GM18508 (cell line): ENCODE measurements around the gene PUM2.
"Not testable (repeated sequence)": the region's sequence is repeated elsewhere in the genome, so short reads cannot be mapped to it uniquely, and the experiment has no call there.

ENCODE experiments used
- ATAC-seq: cut with Tn5 transposase; IDR thresholded peaks from one replicate; pipeline ENCODE4 v1.9.1; 2021; ENCODE audit warnings: moderate number of reproducible peaks; ENCODE audit not compliant: insufficient read depth, unreplicated experiment

Gene PUM2

DNA sequence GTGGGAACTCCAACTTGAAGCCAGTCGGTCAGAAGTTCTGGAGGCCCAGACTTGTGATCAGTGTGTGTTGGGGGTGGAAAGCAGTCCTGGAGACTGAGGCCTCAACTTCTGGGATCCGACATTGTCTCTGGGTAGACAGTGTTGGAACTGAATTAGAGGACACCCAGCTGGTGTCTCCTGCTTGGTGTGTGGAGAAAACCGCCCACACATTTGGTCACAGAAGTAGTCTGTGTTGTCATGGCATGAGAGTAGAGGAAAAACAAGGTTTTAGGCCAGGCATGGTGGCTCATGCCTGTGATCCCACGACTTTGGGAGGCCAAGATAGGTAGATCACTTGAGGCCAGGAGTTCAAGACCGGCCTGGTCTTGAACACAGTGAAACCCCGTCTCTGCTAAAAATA lies 51.5 kb downstream of the PUM2 start:
- ATAC-seq = no peak

DNA sequence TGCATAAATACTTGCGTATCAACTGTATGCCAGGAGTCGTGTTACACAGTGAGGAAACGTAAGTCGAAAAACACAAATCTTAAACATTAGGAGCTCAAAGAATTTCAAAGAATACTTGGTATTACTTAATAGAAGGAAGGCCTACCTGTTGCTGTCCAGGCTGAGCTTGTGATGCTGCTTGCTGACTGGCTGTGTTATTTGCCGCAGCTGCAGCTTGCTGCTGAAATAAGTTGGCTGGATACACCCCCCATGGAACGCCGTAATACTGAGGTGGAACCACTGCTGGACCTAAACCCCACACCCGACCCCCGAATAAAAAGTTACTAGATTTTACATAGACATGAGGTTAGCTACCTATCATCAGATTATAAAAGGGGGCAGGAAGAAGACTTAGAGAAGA lies 56.4 kb downstream of the PUM2 start:
- ATAC-seq = no peak

DNA sequence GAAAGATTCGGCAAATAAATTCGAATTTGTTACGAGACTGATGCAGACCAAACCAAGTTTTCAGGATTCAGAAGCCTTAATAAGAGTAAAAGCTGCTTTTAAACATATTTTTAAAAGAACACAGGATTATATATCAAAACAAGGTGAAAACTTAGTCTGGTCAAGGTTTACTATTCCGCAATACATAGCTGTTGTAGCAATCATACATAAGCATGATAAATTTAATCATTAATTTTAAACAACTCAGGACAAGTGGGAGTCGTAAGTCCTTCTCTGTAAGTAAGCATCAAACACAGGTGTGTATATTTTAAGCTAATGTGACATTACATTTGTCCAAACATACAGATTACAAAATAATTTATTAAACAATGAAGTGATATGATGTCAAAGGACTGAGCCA lies 57.7 kb downstream of the PUM2 start:
- ATAC-seq = no peak

DNA sequence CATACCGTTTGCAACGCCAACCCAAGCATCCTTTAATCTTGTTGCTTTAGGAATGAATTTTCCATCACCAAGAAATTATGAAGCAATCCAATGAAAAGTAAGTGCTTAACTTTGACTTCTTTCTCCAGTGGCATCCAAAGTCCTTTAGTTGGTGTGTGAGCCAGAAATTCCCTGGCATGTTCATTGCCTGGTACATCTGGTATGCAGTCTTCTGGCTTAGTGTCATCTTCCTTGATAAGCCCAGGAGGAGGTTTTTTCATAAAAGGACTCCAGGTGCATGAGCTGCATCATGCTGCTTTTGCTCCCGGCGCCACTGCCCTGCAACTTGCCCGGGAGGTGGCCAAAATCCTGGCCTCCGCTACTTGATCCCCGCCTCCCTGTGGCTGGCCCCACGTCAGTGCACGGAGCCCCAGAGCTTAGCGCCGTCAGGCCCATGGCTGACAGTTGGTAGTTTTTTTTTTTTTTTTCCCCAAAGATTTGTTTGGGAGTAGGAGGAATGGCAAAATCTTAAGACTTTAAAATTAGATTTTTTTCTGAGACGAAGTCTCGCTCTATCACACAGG lies 58.7 kb downstream of the PUM2 start:
- ATAC-seq = no peak

DNA sequence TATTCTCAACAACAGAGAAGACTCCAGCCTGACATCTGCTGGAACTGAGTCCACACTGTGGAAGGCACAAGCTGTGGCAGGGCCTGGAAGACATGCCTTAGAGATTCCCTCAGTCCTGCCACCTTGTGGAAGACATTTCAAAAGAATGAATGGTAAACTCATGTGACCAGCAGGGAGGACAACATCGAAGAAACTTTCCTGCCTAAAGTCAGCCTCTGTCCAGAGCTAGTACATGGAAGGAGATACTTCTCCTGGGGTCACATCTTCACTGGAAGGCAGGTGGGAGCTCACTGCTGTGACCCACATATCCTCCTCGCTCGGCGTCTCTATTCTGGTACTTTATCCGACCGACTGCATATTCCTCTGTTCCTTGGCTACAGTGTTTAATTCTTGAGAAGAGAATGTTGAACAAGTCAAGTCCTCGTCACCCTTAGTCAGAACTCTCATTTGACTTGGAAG lies 59.5 kb downstream of the PUM2 start:
- ATAC-seq = no peak

DNA sequence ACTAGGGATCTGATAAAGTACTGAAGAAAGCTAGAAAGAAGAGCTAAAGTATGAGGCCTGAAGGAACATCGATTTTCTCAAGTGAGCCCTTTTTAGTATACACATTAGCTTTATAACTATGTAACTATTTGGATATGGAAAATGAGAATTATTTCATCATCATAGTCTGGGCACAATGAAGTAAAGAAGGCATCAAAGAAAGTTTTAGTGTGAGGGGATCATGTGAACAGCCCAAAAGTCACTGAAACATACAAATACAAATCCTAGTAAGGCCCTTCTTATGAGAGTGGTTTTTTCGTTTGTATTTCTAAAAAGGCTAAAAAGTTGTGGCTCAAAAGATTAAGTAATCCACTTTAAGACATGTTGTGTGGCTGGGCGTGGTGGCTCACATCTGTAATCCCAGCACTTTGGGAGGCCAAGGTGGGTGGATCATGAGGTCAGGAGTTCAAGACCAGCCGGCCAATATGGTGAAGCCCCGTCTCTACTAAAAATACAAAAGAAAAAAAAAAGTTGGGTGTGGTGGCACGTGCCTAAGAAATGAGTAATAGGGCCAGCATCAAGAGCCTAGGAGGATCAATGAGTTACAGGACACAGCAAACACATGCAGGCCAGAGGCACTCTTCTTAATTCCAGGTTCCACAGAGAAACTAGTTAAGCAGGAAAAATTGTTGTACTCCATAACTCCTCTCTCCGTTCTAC lies 61.9 kb downstream of the PUM2 start:
- ATAC-seq = no peak

DNA sequence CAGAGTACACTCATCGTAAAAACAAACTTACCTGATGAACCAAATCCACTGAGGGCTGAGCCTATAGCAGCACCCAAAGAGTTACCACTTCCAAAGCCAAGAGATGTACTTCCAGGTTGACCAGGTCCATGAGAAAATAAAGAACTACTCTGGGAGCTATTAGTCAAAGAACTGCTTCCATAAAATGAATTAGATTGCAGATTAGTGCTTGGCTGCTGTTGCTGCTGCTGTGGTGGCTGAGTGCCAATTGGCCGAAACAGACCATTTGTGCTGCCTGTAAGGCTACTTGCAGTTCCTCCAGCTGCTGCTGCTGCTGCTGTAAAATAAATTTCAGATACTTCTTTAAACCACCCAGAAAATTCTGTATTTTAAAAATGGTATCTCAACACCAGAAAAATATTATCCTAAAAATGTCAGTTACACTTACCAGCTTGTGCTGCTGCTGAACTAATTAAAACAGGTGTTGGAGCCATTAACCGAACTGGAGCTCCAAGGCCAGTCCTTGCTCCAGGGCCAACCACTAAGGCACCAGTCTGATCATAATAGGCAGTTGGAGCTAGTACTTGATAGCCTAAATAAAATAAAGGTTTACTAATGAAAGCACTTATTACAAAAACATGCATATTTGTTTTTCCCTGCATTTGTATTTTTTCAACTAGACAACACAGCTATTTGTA lies 67.6 kb downstream of the PUM2 start:
- no peak for ATAC-seq

DNA sequence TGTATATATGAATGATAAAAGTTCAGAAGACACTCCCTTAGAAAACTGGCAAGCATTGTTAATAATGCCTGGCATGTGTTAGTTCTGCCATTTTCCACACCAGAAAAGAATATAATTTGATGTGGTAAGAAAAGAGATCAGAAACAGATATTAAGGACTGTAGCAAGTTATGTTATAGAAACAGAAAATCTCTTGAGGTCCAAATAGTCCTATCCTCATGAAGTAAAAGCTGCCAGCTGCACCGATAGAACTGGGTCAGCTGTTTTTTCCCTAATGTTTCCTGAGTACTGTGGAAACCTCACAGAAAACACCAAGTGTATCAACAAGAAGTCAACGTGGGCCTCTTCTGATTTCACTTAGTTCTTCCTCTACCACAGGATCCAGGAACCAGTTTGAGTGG lies 68.8 kb downstream of the PUM2 start:
- no peak for ATAC-seq

DNA sequence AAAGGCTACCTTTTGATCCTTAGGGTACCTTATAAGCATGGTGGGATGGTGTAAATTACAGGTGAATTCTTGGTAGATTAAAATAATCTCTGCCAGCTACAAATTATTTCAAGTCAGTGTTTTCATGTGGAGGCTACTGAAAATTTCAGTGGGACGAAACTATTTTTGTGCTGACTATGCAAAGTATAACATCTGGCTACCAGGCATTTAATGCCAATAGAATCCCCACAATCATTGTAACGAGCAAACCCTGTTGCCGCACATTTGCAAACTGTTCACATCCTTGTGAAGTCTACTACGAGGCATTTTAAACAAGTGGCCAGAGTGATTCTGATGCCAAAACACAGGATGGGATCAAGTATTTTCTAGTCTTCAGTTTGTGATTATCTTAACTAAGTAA lies 77.6 kb downstream of the PUM2 start:
- no peak for ATAC-seq

DNA sequence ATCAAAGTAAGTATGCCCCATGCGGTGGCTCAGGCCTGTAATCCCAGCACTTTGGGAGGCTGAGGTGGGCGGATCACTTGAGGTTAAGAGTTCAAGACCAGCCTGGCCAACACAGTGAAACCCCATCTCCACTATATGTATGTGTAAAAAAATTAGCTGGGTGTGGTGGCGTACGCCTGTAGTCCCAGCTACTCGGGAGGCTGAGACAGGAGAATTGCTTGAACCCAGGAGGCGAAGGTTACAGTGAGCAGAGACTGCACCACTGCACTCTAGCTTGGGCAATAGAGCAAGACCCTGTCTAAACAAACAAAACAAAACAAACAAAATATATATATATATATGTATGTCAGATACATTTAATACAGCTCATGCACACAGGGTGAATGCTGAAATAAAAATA lies 82.3 kb downstream of the PUM2 start:
- ATAC-seq = not testable (repeated sequence)

DNA sequence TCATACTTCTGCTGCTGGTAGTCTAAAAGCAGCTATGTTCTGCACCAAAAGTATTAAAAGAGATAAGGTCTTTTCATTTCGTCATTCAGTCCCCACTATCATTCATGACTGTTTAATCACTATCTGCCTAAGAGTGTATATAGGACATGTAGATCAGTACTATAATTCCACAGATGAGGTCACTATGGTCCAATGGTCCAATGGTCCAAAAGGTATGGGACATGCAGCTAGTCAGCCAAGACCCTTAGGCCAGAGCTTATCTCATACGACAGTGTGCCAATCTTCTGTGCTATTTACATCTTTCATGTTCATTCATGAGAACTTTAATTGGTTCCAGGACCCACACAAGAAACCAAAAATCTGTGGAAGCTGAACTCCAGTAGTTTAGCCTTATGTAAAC lies 83.1 kb downstream of the PUM2 start:
- no peak for ATAC-seq

DNA sequence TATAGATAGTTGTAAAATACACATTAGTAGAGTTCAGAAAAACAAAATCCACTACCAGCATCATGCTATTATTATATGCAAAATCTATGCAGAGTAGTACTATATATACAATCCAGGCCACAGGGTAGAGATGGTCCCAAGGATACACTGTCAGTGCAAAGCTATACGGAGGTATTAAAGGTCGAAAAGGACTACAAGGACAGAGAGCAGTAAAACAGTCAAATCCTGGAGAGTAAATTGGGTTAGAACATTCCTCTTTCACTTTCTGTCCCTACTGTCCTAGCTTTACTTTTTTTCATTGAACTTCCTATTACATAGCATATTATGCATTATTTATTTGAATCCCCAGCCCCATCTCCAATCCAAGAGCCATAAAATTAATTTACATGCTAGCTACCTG lies 86.0 kb downstream of the PUM2 start:
- no peak for ATAC-seq

DNA sequence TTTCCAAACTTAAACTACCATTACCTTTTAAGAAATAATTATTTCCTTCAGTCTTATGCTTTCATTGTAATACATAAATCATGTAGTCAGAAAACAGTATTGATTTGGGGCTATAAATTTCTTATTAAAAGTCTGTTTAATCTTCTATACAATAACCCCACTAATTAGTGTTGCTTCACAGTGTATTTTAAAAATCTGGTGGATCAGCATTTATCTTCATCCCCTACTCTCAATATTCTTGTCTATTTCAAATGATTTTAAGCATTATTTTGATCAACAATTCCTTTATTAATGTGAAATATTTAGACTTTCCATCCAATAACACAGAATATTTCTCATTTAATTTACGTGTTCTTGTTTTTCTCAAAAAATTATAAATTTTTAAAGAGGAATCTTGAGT lies 93.2 kb downstream of the PUM2 start:
- ATAC-seq = no peak

DNA sequence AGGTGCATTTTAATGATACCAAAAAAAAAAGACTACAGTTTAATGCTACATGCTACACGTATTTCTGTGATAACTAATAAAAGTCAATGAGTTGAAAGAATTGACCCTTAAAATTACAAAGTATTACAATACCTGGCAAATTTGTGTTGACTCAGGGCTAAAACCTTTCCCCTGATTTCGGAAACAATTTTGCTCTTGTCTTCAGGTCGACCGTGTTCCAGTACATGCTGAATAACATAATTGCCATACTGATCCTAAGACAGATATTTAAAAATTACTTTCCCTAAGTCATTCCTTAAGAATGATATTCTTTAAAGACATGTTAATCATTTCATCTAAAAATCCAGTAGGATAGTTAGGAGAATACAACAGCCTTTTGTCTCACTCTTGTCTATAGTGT lies 95.9 kb downstream of the PUM2 start:
- ATAC-seq = no peak

DNA sequence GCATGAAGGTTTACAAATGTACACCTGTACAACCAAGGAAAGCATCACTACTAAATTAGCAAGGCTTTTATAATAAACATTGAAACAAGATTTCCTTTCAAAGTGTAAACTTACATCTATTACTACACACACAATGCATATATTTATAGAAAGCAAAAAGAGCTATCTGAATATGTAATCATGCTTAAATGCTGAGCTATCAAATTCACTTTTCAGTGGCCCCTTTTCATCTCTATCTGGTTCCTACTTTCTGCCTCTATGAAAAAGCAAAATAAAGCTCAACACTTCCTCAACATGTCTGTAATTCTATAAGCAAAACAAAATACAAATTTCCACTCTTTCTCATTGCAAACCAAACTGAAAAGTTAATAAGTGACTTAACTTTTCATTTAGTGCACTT lies 100.2 kb downstream of the PUM2 start:
- ATAC-seq = no peak

DNA sequence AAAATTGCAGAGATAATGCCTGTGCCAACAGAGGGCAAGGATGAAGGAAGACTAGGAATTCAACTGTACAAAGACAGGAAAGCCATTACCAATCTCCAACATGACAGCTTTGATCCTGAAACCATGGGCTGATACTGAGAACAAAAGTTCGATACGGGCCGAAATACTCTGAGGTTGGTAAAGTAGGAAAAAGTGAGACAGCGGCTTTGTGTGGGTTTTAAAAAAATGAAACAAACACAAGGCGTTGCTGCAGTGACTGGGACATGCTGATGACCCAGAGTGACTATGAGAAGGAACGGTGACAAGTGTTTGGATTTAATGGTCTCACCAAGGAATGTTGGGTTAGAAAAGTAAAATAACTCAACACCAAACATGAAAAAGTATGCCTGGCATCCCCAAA lies 101.5 kb downstream of the PUM2 start:
- ATAC-seq = no peak

DNA sequence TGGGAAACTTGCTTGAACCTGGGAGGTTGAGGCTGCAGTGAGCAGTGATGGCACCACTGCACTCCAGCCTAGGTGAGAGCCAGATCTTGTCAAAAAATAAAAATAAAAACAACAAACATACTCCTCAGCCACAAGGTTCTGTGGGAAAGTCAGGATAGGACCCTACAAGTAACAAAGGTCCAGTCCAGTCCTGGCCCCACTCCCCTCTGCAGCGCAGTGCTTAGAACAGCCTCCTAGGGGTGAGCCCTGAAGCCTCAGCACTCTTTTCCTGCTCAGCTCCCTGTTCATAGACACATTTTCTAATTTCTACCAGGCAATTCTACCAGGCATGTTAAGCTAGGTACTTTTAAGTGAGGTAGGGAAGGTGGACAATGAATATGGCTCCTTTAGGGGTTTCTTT lies 103.6 kb downstream of the PUM2 start:
- no peak for ATAC-seq

DNA sequence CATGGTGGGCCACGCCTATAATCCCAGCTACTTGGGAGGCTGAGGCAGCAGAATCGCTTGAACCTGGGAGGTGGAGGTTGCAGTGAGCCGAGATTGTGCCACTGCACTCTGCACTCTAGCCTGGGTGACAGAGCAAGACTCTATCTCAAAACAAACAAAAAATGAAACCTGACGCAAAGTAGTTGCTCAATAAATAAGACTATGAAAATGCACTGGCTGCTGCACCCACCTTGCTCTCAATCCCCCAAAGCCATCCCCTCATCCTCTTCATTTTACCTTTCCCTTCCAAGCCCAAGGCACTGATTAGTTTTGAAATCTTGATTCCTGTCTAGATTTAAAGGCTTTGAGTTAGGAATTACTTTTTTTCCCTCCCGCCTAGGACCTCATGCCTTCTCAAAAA lies 107.0 kb downstream of the PUM2 start:
- not testable (repeated sequence) for ATAC-seq

DNA sequence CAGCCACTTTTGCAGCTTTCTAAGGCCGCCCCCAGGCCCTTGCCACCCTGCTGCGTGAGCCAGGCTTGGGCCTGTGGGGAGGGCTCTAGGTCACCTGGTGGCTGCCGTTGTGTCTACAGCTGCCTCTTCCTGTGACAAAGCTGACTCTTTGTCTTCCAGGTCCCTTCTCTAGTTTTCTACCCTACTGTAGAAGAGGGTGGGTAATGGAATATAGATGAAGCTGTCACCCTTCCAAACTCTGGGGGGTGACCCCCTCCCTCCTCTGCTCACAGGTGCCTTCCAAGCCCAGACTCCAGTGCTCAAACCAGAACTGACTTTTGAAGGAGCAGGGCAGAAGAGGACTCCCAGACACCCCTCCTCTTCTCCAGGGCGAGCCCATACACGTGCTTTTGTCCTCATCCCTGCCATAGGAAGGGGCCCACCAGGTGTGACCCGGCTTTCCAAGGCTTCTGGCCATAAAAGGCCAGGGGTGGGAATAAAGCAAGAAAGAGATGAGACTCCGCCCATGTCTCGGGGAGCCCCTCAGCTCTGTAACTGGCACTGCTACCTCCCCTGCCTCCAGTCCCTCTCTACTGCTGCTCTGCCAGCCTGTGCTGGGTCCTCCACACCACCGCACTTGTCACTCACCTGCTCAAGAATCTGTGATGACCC lies 107.8 kb downstream of the PUM2 start:
- ATAC-seq = no peak

DNA sequence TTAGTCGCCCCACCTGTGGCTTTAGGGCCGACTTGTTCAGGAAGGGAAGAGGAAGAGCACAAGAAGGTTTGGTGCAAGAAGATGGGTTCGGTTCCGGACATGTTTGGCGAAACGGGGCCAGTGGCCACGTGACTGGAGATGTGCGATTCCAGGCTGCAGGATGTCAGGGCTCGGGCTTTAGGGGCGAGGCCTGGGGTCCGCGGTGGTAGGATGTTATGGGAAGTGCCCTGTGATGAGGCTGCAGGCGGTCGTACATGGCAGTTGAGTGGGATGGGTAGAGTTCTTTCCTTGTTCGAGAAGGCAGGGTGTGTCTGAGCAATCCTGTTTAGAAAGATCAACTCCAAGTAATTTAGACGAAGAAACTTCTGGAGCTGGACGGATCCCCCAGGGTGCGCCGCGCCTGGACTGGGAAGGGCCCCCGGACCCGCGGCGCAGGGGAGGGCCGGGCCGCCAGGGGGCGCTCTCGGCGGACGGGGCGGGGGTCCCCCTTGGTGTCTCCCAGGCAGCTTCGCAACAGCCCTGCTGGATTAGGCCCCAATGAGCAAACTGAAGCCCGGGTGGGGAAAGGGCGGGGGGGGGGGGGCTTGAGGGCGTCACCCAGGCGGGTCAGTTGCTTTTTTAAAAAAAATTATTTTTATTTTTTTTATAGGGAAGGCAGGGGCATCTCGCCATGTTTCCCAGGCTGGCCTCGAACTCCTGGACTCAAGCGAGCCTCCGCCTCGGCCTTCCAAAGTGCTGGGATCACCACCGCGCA lies 108.5 kb downstream of the PUM2 start:
- no peak for ATAC-seq

DNA sequence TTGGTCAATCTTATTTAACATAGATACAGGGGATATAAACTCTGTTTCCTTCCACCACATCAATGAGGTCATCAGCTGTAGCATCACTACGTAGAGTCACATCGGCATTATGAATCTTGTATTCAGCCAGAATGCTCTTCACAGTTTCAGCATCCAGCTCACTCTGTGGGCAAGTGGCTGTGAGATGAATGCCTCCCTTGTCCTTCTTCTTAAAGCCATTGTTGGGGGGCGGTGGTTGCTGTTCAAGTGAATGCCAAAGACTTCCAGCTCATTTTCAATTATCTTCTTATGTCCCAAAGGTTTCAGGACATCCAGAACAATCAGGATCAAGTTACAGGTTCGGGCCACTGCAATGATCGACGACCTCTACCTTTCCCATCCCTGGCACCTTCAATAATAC lies 110.4 kb downstream of the PUM2 start:
- not testable (repeated sequence) for ATAC-seq
